ENCODE data around the gene LRRC46. TPM values are rescaled to one million over a fixed set of nuclear protein-coding genes. Genes with fewer than 3 reads are reported as not detected.

Gene LRRC46
- total and polyA plus RNA-seq, 9 of the 15 experiments (the other 6 are each of a cell fraction or from before 2014, with no cell fraction given) = 0.39 to 1.4 (median 0.53) TPM; not detected in 1

- TF ChIP-seq CLOCK (CRISPR knock-in tag; IDR thresholded peaks at IDR 0.05; ENCODE audit: borderline replicate concordance) (no peak), BRD4 (IDR thresholded peaks at IDR 0.05) (no peak), SAFB2 (IDR thresholded peaks at IDR 0.05; ENCODE audit: borderline replicate concordance, low read depth, low read length, severe bottlenecking) (no peak), HSF4 (CRISPR knock-in tag; IDR thresholded peaks at IDR 0.05; ENCODE audit: borderline replicate concordance) (no peak), CHAMP1 (IDR thresholded peaks at IDR 0.05) (no peak), ZNF778 (CRISPR knock-in tag; IDR thresholded peaks at IDR 0.05) (no peak), MEF2A (IDR thresholded peaks at IDR 0.05; ENCODE audit: control insufficient read depth, low read depth, low read length) (no peak), E2F5 (CRISPR knock-in tag; IDR thresholded peaks at IDR 0.05) (no peak), RFX7 (CRISPR knock-in tag; IDR thresholded peaks at IDR 0.05) (no peak), RHOXF2B (CRISPR knock-in tag; conservative IDR thresholded peaks at IDR 0.05) (no peak), DIDO1 (tag; IDR thresholded peaks at IDR 0.05; ENCODE audit: low read depth) (0 out of 2 replicates have a peak, but pooled peaks have one; percentile 10), HNRNPL (IDR thresholded peaks at IDR 0.05; ENCODE audit: low read depth, low read length) (no peak), NFRKB (IDR thresholded peaks at IDR 0.05; ENCODE audit: low read depth) (no peak), TAF1 (IDR thresholded peaks at IDR 0.05; ENCODE audit: control insufficient read depth, extremely low read depth, insufficient read depth, low read length, severe bottlenecking) (peak; percentile 82), MAFF (IDR thresholded peaks at IDR 0.05; ENCODE audit: low read length) (no peak), SIN3B (IDR thresholded peaks at IDR 0.05; ENCODE audit: low read depth) (no peak; the same call in 1 of the 2 replicates), EWSR1 (IDR thresholded peaks at IDR 0.05; ENCODE audit: borderline replicate concordance, low read depth, partially characterized antibody) (no peak), MITF (IDR thresholded peaks at IDR 0.05) (no peak)
Measured at GRCh38 chr17:47821424-47822391, 9.8 kb upstream of the LRRC46 start, which contains the start of gene OSBPL7 (continued).
